GM13977 (cell line): ENCODE measurements around the gene HIPK2.
"Not testable (repeated sequence)": the region's sequence is repeated elsewhere in the genome, so short reads cannot be mapped to it uniquely, and the experiment has no call there.

Experiments used
- DNase-seq: peaks from one replicate; pipeline ENCODE4 v3.0.0; 2012; ENCODE audit warnings: low spot score
- in situ Hi-C: fragments of 300-500 bp; cut with MboI; formaldehyde crosslinking; loops from one replicate; pipeline ENCODE4 v1.12.0; 2022; ENCODE audit warnings: low sequenced_read_pairs, low pct_unique_long_range_greater_than_20kb, mixed read lengths, inconsistent platforms; ENCODE audit not compliant: unreplicated experiment
- TF ChIP-seq, protein P1 (sequence below): IDR thresholded peaks from 2 replicates; pipeline ENCODE4 v1.5.1; 2012; ENCODE audit warnings: mild to moderate bottlenecking, control low read depth; ENCODE audit not compliant: insufficient read depth; ENCODE audit errors: extremely low read depth, missing control alignments

HIPK2 gene

DNA sequence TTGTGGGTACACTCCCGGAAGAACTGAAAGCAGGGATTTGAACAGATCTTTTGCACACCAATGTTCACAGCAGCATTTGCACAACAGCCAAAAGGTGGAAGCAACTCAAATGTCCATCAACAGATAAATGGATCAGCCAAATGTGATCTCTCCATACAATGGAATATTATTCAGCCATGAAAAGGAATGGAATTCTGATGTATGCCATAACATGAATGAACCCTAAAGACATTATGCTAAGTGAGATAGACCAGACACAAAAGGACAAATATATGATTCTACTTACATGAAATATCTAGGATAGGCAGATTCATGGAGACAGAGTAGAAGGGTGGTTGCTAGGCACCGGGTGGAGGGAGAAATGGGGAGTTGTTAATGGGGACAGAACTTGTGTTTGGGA is 217.6 kb downstream of the HIPK2 start:
- TF ChIP-seq, protein P1, sequence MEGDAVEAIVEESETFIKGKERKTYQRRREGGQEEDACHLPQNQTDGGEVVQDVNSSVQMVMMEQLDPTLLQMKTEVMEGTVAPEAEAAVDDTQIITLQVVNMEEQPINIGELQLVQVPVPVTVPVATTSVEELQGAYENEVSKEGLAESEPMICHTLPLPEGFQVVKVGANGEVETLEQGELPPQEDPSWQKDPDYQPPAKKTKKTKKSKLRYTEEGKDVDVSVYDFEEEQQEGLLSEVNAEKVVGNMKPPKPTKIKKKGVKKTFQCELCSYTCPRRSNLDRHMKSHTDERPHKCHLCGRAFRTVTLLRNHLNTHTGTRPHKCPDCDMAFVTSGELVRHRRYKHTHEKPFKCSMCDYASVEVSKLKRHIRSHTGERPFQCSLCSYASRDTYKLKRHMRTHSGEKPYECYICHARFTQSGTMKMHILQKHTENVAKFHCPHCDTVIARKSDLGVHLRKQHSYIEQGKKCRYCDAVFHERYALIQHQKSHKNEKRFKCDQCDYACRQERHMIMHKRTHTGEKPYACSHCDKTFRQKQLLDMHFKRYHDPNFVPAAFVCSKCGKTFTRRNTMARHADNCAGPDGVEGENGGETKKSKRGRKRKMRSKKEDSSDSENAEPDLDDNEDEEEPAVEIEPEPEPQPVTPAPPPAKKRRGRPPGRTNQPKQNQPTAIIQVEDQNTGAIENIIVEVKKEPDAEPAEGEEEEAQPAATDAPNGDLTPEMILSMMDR = no peak
- in situ Hi-C loops = no loop called here
- no peak for DNase-seq

DNA sequence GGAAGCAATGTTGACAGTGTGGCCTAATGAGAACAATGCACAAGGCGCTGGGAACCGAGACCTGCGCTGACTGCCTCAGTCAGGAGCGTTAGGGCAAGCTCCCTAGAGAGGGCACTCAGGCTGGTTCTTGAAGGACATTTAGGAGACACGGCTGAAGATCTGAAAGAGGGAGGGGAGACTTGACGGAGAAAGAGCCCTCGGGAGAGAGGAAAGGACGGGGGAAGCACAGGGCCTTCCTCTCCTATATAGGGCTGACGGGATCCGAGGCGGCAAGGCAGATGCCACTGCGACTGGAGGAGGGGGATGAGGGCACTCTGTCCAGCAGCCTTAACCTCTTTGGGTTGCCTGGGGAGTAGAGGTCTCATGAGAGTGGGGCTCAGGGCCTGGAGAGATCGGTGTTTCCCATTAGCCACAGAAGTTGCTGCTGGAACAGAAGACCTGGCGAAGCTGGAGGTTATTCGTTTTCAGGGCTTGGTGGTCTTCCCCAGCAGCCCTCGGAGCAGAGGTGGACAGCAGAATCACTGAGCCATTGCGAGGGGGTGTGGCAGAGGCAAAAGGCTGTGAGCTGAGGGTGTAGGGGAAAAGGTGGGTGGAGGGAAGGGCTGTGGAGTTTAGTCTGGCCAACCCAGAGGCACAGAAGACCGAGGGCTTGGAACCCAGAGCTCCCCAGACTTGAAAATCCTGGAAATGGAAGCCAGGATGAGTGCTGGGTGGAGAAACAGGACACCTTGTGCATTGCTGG is 218.3 kb downstream of the HIPK2 start:
- DNase-seq = no peak
- in situ Hi-C loops = no loop called here
- TF ChIP-seq, protein P1 = no peak

DNA sequence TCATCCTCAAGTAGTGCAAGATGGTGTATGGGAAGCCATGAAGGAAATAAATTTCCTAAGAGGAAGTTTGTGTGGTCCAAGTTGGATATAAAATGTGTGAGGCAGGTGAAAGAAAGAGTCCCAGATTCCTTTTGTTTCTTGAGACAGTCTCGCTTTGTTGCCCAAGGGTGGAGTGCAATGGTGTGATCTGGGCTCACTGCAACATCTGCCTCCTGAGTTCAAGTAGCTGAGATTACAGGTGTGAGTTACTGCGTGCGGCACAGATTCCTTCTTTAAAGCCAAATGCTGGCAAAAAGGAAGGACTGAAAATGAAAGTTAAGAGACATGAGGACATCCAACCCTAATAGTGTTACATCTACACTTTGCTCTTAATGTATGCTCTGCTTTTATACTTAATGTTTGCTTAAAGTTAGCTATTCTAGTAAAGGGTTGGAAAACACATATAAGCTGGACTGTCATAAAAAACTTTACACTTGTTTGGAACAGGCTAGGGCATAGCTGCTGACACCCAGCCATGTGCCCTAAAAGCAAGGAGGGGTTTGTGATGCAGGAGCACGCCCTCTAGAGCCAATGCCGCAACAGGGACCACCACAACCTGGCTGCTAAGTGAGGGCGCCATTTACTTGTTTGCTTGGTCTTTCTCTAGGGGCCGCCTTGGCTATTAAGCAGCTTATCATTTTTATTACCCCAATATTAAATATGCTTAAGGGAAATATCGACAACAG is 219.8 kb downstream of the HIPK2 start:
- DNase-seq = no peak
- in situ Hi-C loops = no loop called here
- TF ChIP-seq, protein P1 = no peak

DNA sequence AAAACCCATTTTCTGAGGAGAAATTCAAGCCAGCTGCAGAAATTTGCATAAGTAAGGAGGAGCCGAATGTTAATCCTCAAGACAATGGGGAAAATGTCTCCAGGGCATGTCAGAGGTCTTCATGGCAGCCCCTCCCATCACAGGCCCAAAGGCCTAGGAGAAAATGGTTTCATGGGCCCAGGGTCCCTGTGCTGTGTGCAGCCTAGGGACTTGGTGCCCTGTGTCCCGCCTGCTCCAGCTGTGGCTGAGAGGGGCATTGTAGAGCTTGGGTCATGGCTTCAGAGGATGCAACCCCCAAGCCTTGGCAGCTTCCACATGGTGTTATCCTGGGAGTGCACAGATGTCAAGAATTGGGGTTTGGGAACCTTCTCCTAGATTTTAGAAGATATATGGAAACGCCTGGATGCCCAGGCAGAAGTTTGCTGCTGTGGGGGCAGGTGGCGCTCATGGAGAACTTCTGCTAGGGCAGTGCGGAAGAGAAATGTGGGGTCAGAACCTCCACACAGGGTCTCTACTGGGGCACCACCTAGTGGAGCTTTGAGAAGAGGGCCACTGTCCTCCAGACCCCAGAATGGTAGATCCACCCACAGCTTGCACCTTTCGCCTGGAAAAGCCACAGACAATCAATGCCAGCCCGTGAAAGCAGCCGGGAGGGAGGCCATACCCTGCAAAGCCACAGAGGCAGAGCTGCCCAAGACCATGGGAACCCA is 223.7 kb downstream of the HIPK2 start:
- in situ Hi-C loops, DNase-seq: not testable (repeated sequence)

DNA sequence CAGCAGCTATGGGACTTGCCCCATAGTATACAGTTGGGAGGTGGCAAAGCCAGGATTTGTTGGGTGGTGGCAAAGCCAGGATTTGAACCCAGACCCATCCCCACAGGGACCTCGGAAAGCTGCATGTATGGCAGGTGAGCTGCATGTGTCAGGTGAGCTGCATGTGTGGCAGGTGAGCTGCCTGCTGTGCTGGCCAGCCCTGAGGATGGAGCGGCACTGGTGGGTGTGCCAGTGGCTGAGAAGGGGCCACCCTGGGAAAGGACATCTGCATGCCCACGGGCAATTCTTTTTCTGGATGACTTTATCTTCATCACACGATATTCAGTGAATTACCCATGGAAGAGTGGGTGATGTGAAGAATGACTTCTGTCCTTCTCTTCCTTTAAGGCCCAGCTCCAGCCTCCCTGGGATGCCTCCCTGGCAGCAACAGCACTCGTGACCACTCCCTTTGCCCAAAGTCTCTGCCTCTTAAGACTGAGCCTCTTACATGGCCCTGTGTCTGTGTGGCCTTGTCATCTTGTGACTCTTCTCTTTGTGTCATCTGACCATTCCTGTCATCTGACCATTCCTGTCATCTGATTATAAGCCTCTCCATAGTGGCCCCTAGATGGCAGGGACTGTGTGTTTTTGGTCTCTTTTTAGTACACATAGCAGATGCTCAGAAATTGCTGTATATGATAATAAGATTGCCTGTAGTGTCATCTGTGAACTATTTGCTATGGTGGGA is 229.3 kb downstream of the HIPK2 start:
- in situ Hi-C loops = no loop called here
- DNase-seq = no peak
- TF ChIP-seq, protein P1 = no peak

DNA sequence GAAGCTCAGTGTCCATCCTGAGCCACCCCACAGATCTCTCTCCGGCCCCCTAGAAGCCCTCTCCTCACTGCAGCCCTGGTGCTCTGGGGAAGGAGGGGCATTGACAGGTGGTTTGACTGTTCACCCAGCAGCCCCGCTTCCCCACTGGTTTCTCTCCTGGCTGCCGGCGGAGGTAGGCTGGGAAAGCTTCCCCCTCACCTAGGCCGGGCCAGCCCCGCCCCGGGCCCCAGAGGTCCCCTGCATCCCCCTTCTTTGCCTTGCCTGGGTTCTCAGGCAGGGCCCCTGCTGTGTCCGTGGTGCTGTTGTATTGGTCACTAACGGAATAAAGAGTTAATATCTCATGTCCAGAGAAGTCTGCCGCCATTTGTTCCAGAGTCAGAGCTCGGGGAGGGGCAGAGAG is 233.2 kb downstream of the HIPK2 start:
- in situ Hi-C loops = no loop called here
- no peak for DNase-seq
- TF ChIP-seq, protein P1 = no peak
